Measurements from ENCODE around the gene RAE1.

RAE1 gene

GRCh38 chr20:57323034-57323433 is 28.0 kb upstream of the RAE1 start:
- H3K27ac Mint-ChIP-seq = peak overlapping the region in 1 of 3 experiments; percentile 8
- no peaks in the 10 kb centered on the region for H3K36me3 Mint-ChIP-seq (ENCODE audit: low read depth)
- H3K9me3 Mint-ChIP-seq = no peaks in the 10 kb centered on the region
- no peak overlapping the region for H3K4me3 Mint-ChIP-seq
- TF ChIP-seq CTCF (IDR thresholded peaks at IDR 0.05; ENCODE audit: unreplicated experiment in 3 of 3) = no peak
- H3K4me1 Mint-ChIP-seq = peaks cover 9% of the 10 kb centered on the region
- H3K27me3 Mint-ChIP-seq (ENCODE audit: low read depth) = peaks cover 48% of the 10 kb centered on the region

GRCh38 chr20:57325632-57326356 is 25.3 kb upstream of the RAE1 start:
- peak overlapping the region in 2 of 3 experiments; percentile 32 to 64 for H3K27ac Mint-ChIP-seq
- no peak overlapping the region for H3K4me3 Mint-ChIP-seq

GRCh38 chr20:57326667-57327455 is 24.2 kb upstream of the RAE1 start:
- H3K27me3 Mint-ChIP-seq (ENCODE audit: low read depth) = peaks cover 47% of the 10 kb centered on the region
- no peak for TF ChIP-seq CTCF (IDR thresholded peaks at IDR 0.05; ENCODE audit: unreplicated experiment in 3 of 3)

More at GRCh38 chr20:57325632-57326356, 25.3 kb upstream of the RAE1 start:
- Mint-ChIP-seq H3K27me3 (ENCODE audit: low read depth) (peaks cover 56% of the 10 kb centered on the region), H3K4me1 (peaks cover 7% of the 10 kb centered on the region), H3K36me3 (ENCODE audit: low read depth) (no peaks in the 10 kb centered on the region), H3K9me3 (no peaks in the 10 kb centered on the region)
- TF ChIP-seq CTCF (IDR thresholded peaks at IDR 0.05; ENCODE audit: unreplicated experiment in 3 of 3) = no peak

GRCh38 chr20:57327820-57328219 is 23.2 kb upstream of the RAE1 start:
- peaks cover 4% of the 10 kb centered on the region for H3K4me1 Mint-ChIP-seq
- H3K36me3 Mint-ChIP-seq (ENCODE audit: low read depth) = no peaks in the 10 kb centered on the region
- TF ChIP-seq CTCF (IDR thresholded peaks at IDR 0.05; ENCODE audit: unreplicated experiment in 3 of 3) = no peak
- no peak overlapping the region for H3K27ac Mint-ChIP-seq
- H3K27me3 Mint-ChIP-seq (ENCODE audit: low read depth) = peaks cover 41% of the 10 kb centered on the region
- H3K4me3 Mint-ChIP-seq = no peak overlapping the region
- H3K9me3 Mint-ChIP-seq = no peaks in the 10 kb centered on the region

More at GRCh38 chr20:57326667-57327455, 24.2 kb upstream of the RAE1 start:
- no peaks in the 10 kb centered on the region for H3K36me3 Mint-ChIP-seq (ENCODE audit: low read depth)
- peak overlapping the region; percentile 16 to 64 (median 32) for H3K27ac Mint-ChIP-seq
- H3K4me3 Mint-ChIP-seq = no peak overlapping the region
- H3K9me3 Mint-ChIP-seq = no peaks in the 10 kb centered on the region
- H3K4me1 Mint-ChIP-seq = peaks cover 7% of the 10 kb centered on the region

- peak in 1 of 3 experiments; percentile 49 for TF ChIP-seq CTCF (IDR thresholded peaks at IDR 0.05; ENCODE audit: unreplicated experiment in 3 of 3)
- Mint-ChIP-seq H3K27me3 (ENCODE audit: low read depth) (peaks cover 36% of the 10 kb centered on the region), H3K27ac (no peak within 1 kb of the TSS), H3K36me3 (ENCODE audit: low read depth) (no peaks in the 10 kb centered on the region), H3K4me3 (no peak within 1 kb of the TSS), H3K9me3 (no peaks in the 10 kb centered on the region), H3K4me1 (no peaks in the 10 kb centered on the region)
These were observed 21.3 kb upstream of the RAE1 start, which contains the start of gene SPO11 for GRCh38 chr20:57329608-57330221. Gene SPO11, plus strand, starts transcription at chr20:57329803. Its CDS starts 65 bp downstream, at chr20:57329868.

Measured in nephron (organoid).